ENCODE results near the gene G2E3. TPM values are rescaled to one million over a fixed set of nuclear protein-coding genes. Genes with fewer than 3 reads are reported as not detected.

The G2E3 gene
- total RNA-seq, 4 donors from 2014 or later: 9.5 to 17.5 (median 10.7) TPM

- Histone ChIP-seq H3K4me3 (replicated peaks in 1 of 3) (peak overlapping the region; percentile 59 to 92 (median 82)), H3K27me3 (no peaks in the 10 kb centered on the region), H3K36me3 (no peaks in the 10 kb centered on the region), H3K4me1 (peaks cover 3 to 9% of the 10 kb centered on the region in 2 donors), H3K27ac (no peak overlapping the region), H3K9me3 (no peaks in the 10 kb centered on the region)
- DNase-seq: no peak
- intact Hi-C loops (cut with DNase I): no loop called here
- WGBS, 2 donors: 0 to 1% methylated on average over 16 of the region's 16 CpGs
- TF ChIP-seq POLR2A (IDR thresholded peaks at IDR 0.05) (no peak), CTCF (IDR thresholded peaks at IDR 0.05) (no peak)
Observed at GRCh38 chr14:30559638-30560091, 707 bp downstream of the G2E3 start.

GRCh38 chr14:30560581-30560980, 1.6 kb downstream of the G2E3 start:
- intact Hi-C loops (cut with DNase I): no loop called here
- no peak for DNase-seq
- no peaks in the 10 kb centered on the region for H3K9me3 ChIP-seq
- WGBS, 2 donors: 87 to 92% methylated on average over 1 of the region's 1 CpG
- H3K36me3 ChIP-seq: no peaks in the 10 kb centered on the region
- H3K4me3 ChIP-seq (replicated peaks in 1 of 3): no peak overlapping the region
- no peaks in the 10 kb centered on the region for H3K27me3 ChIP-seq
- H3K4me1 ChIP-seq: peaks cover 3 to 9% of the 10 kb centered on the region in 2 donors
- no peak for TF ChIP-seq CTCF (IDR thresholded peaks at IDR 0.05)
- no peak for TF ChIP-seq POLR2A (IDR thresholded peaks at IDR 0.05)
- no peak overlapping the region for H3K27ac ChIP-seq

GRCh38 chr14:30564235-30564867, 5.4 kb downstream of the G2E3 start:
- intact Hi-C loops (cut with DNase I): no loop called here
- 93 to 99% methylated on average over 2 of the region's 2 CpGs for WGBS, 2 donors
- no peaks in the 10 kb centered on the region for H3K9me3 ChIP-seq
- DNase-seq: no peak
- no peaks in the 10 kb centered on the region for H3K36me3 ChIP-seq
- peaks cover 0 to 9% of the 10 kb centered on the region in 2 donors for H3K4me1 ChIP-seq
- H3K4me3 ChIP-seq (replicated peaks in 1 of 3): no peak overlapping the region
- H3K27ac ChIP-seq: no peak overlapping the region
- no peak for TF ChIP-seq CTCF (IDR thresholded peaks at IDR 0.05)
- no peak for TF ChIP-seq POLR2A (IDR thresholded peaks at IDR 0.05)
- H3K27me3 ChIP-seq: no peaks in the 10 kb centered on the region

GRCh38 chr14:30564868-30565248, 5.9 kb downstream of the G2E3 start:
- Histone ChIP-seq H3K4me1 (peaks cover 0 to 7% of the 10 kb centered on the region in 2 donors), H3K9me3 (no peaks in the 10 kb centered on the region)

More at GRCh38 chr14:30564868-30565248, 5.9 kb downstream of the G2E3 start:
- intact Hi-C loops (cut with DNase I): no loop called here
- no peak for TF ChIP-seq POLR2A (IDR thresholded peaks at IDR 0.05)
- TF ChIP-seq CTCF (IDR thresholded peaks at IDR 0.05): no peak
- Histone ChIP-seq H3K27me3 (no peaks in the 10 kb centered on the region), H3K36me3 (no peaks in the 10 kb centered on the region), H3K27ac (no peak overlapping the region), H3K4me3 (replicated peaks in 1 of 3) (no peak overlapping the region)
- DNase-seq: no peak
